H4 (cell line): Measurements from ENCODE around the gene PDCL3. TPM values are rescaled to one million over a fixed set of nuclear protein-coding genes. Genes with fewer than 3 reads are reported as not detected.

Experiments used
- DNase-seq: peaks from one replicate; pipeline ENCODE4 v3.0.0-alpha.2; 2015; ENCODE audit warnings: low spot score
- total RNA-seq: library from RNA; depleted of rRNA; stranded (reverse); fragments of >200 nt; shearing (Covaris generic); gene quantifications from 2 replicates; pipeline ENCODE4 v1.2.3, GENCODE V29; 2014; rRNA removed

PDCL3 gene
- total RNA-seq, 1 experiment from 2014 or later, result 25.2 TPM

- DNase-seq, result no peak
Observed at GRCh38 chr2:100611079-100612029, 48.6 kb downstream of the PDCL3 start.

- no peak for DNase-seq
Observed at GRCh38 chr2:100612388-100613000, 49.7 kb downstream of the PDCL3 start.

- no peak for DNase-seq
Observed at GRCh38 chr2:100613719-100614118, 50.9 kb downstream of the PDCL3 start.

- no peak for DNase-seq
Observed at GRCh38 chr2:100614455-100615000, 51.7 kb downstream of the PDCL3 start.

- DNase-seq, result no peak
Observed at GRCh38 chr2:100615471-100615870, 52.7 kb downstream of the PDCL3 start.

- DNase-seq, result no peak
Observed at GRCh38 chr2:100615886-100616285, 53.1 kb downstream of the PDCL3 start.

GRCh38 chr2:100616841-100617390 lies 54.1 kb downstream of the PDCL3 start:
- no peak for DNase-seq

- no peak for DNase-seq
Observed at GRCh38 chr2:100619951-100620350, 57.2 kb downstream of the PDCL3 start.

GRCh38 chr2:100620481-100620880 lies 57.7 kb downstream of the PDCL3 start:
- no peak for DNase-seq

- DNase-seq, result no peak
Observed at GRCh38 chr2:100621371-100621951, 58.7 kb downstream of the PDCL3 start.

- no peak for DNase-seq
Observed at GRCh38 chr2:100623033-100623715, 60.4 kb downstream of the PDCL3 start.

- no peak for DNase-seq
Observed at GRCh38 chr2:100623930-100624329, 61.1 kb downstream of the PDCL3 start.

GRCh38 chr2:100624536-100624935 lies 61.7 kb downstream of the PDCL3 start:
- DNase-seq, result no peak

GRCh38 chr2:100625717-100626116 lies 62.9 kb downstream of the PDCL3 start:
- DNase-seq, result no peak

Other genes starting within 250 kb of the PDCL3 start
- 0.51 and 1.2 TPM in 2 replicates for gene LONRF2, start 240.5 kb upstream of the PDCL3 start, total RNA-seq
- 13.4 and 14.9 TPM in 2 replicates for gene CHST10, start 145.3 kb upstream of the PDCL3 start, total RNA-seq
- gene NMS, start 92.5 kb upstream of the PDCL3 start, total RNA-seq, result not detected in 2 replicates